Activated T-helper 1 cell treated with anti-CD3 and anti-CD28 coated beads, Interleukin-12 subunit alpha, Interleukin-12 subunit beta, Interleukin-2, Interleukin-4 antibody, amounts not matched to agents 30 ng/mL and 10 ng/mL and 1 ng/mL, durations not matched to agents 14 hours and 24 hours and 36 hours (primary cell): ENCODE measurements around the gene FBN1. TPM values are rescaled to one million over a fixed set of nuclear protein-coding genes. Genes with fewer than 3 reads are reported as not detected.

Experiments used
- DNase-seq: peaks from one replicate; pipeline ENCODE4 v3.0.0; 2021; ENCODE audit warnings: low spot score
- H3K27ac Mint-ChIP-seq: one replicate; pipeline ENCODE4 v1.8.0; 2021; ENCODE audit warnings: mild to moderate bottlenecking, mixed read lengths
- H3K27me3 Mint-ChIP-seq: one replicate; pipeline ENCODE4 v1.8.0; 2022; ENCODE audit warnings: mild to moderate bottlenecking, moderate library complexity, mixed read lengths; ENCODE audit not compliant: insufficient read depth
- H3K36me3 Mint-ChIP-seq: one replicate; pipeline ENCODE4 v1.8.0; 2021; ENCODE audit warnings: low read depth, mixed read lengths
- H3K4me1 Mint-ChIP-seq: one replicate; pipeline ENCODE4 v1.8.0; 2021; ENCODE audit warnings: low read depth, mixed read lengths
- H3K4me3 Mint-ChIP-seq: one replicate; pipeline ENCODE4 v1.8.0; 2021; ENCODE audit warnings: mild to moderate bottlenecking, moderate library complexity, mixed read lengths
- H3K9me3 Mint-ChIP-seq: one replicate; pipeline ENCODE4 v1.8.0; 2021; ENCODE audit warnings: mixed read lengths
- intact Hi-C: fragments of 100-400 bp; cut with micrococcal nuclease; formaldehyde crosslinking; loops from one replicate; pipeline ENCODE4 v1.15.1; 2024
- total RNA-seq: library from RNA; stranded (reverse); gene quantifications from 2 replicates; pipeline ENCODE4 v1.2.3, GENCODE V29; 2022

The FBN1 gene
- total RNA-seq, 1 donor from 2014 or later = 0.47 TPM

DNA sequence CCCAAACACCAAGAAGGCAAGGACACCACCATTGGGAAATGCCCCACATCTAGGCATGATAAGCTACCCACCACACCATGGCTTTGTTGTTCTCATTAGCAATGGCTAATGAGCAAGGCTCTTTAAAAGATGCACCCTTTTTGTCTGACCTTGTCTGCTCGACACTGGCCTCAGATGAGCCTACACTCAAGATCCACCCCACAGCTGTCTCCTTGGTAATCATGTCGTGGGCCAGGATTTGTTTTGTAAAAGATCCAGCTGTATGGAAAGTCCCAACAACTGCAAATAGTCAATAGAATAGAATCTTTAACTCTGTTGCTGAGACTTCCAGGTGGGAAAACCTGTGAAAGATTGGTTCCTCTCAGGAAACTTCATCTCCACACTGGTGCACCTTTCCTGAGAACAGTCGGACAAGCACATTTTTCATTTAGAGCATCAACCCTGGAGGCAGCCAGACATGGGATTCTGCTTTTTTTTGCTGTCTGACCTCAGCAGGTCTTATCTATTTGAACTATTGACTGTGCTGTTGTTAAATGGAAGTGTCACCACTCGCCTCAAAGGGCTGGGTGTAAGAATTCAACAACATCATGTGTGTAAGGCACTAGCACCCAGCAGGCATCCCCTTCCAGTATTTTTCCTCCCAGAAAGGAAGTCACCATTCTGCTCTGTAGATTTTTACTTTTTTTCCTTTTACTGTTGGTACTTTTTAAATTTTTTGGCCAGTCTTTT lies 278.8 kb downstream of the FBN1 start:
- Mint-ChIP-seq H3K4me3 (no peak overlapping the region), H3K27ac (no peak overlapping the region), H3K9me3 (no peaks in the 10 kb centered on the region), H3K27me3 (peaks cover 23% of the 10 kb centered on the region), H3K4me1 (no peaks in the 10 kb centered on the region), H3K36me3 (no peaks in the 10 kb centered on the region)
- intact Hi-C loops = no loop called here
- no peak for DNase-seq

- Mint-ChIP-seq H3K4me1 (no peaks in the 10 kb centered on the region), H3K36me3 (no peaks in the 10 kb centered on the region), H3K27ac (no peak overlapping the region), H3K9me3 (no peaks in the 10 kb centered on the region), H3K27me3 (peaks cover 16% of the 10 kb centered on the region), H3K4me3 (no peak overlapping the region)
- DNase-seq = no peak
- intact Hi-C loops = no loop called here
These were observed 279.9 kb downstream of the FBN1 start for GRCh38 chr15:48365575-48365974.

- no peaks in the 10 kb centered on the region for H3K36me3 Mint-ChIP-seq
- no peak overlapping the region for H3K27ac Mint-ChIP-seq
These were observed 282.0 kb downstream of the FBN1 start for GRCh38 chr15:48363474-48363873.

DNA sequence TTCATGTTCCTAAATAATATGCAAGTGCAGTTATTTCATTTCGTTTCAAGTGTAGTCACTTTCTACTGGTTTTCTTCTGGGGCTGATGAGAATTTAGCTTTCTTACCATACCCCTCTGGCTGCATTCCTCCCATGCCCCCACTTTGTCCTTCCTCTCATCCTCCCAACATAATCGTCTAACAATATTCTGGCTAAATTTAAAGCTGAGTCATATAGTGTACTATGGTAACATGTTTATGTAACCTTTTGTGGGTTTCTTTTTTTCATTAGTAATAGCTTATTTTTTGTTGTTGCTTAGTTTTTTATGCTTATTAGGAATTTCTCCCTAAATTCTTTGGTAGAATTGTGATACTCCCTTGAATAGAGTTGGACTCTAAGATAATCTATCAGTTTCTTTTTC lies 283.8 kb downstream of the FBN1 start:
- H3K4me3 Mint-ChIP-seq = no peak overlapping the region
- no peak for DNase-seq
- no peaks in the 10 kb centered on the region for H3K36me3 Mint-ChIP-seq
- intact Hi-C loops = no loop called here
- H3K9me3 Mint-ChIP-seq = no peaks in the 10 kb centered on the region
- H3K4me1 Mint-ChIP-seq = peaks cover 9% of the 10 kb centered on the region
- no peak overlapping the region for H3K27ac Mint-ChIP-seq
- peaks cover 11% of the 10 kb centered on the region for H3K27me3 Mint-ChIP-seq

More at GRCh38 chr15:48363474-48363873, 282.0 kb downstream of the FBN1 start:
- no peaks in the 10 kb centered on the region for H3K9me3 Mint-ChIP-seq
- peaks cover 4% of the 10 kb centered on the region for H3K4me1 Mint-ChIP-seq
- no peak overlapping the region for H3K4me3 Mint-ChIP-seq
- intact Hi-C loops = no loop called here
- H3K27me3 Mint-ChIP-seq = peaks cover 16% of the 10 kb centered on the region
- DNase-seq = no peak

DNA sequence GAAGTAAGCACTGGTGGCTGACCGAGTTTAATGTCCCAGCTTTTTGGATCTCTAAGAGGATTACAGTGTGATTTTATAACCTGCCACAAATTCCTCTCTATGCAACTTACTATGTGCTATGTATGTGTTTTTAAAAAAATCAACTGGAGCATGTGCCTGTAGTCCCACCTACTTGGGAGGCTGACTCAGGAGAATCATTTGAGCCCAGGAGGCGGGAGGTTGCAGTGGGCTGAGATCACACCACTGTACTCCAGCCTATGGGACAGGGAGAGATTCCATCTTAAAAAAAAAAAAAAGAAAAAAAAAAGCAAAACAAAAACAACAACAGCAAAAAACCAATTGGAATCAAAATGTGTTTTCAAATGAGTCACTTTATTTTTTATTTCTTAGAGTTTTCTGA lies 284.7 kb downstream of the FBN1 start:
- Mint-ChIP-seq H3K4me1 (peaks cover 9% of the 10 kb centered on the region), H3K4me3 (no peak overlapping the region), H3K27me3 (peaks cover 6% of the 10 kb centered on the region), H3K9me3 (no peaks in the 10 kb centered on the region), H3K27ac (no peak overlapping the region), H3K36me3 (no peaks in the 10 kb centered on the region)
- no peak for DNase-seq
- intact Hi-C loops = no loop called here

Other genes with a start within 250 kb of the FBN1 start
- gene CEP152, start 165.4 kb upstream of the FBN1 start, total RNA-seq = 27.3 and 28.0 TPM in 2 replicates
- 177 and 183 TPM in 2 replicates for gene EID1, start 232.4 kb upstream of the FBN1 start, total RNA-seq